Hepatocyte (in vitro differentiated cells): ENCODE results near the gene GRK3.

Source experiments
- EZH2 ChIP-seq: fragments of 200-600 bp; sonication (generic); IDR thresholded peaks from 2 replicates; pipeline ENCODE4 v1.6.1; 2016; ENCODE audit warnings: antibody characterized with exemption, mild to moderate bottlenecking, borderline replicate concordance
- TF ChIP-seq, protein P1 (sequence below): fragments of 200-600 bp; sonication (generic); IDR thresholded peaks from 2 replicates; pipeline ENCODE4 v1.5.1; 2016; ENCODE audit warnings: antibody characterized with exemption, mild to moderate bottlenecking; ENCODE audit not compliant: poor library complexity

DNA sequence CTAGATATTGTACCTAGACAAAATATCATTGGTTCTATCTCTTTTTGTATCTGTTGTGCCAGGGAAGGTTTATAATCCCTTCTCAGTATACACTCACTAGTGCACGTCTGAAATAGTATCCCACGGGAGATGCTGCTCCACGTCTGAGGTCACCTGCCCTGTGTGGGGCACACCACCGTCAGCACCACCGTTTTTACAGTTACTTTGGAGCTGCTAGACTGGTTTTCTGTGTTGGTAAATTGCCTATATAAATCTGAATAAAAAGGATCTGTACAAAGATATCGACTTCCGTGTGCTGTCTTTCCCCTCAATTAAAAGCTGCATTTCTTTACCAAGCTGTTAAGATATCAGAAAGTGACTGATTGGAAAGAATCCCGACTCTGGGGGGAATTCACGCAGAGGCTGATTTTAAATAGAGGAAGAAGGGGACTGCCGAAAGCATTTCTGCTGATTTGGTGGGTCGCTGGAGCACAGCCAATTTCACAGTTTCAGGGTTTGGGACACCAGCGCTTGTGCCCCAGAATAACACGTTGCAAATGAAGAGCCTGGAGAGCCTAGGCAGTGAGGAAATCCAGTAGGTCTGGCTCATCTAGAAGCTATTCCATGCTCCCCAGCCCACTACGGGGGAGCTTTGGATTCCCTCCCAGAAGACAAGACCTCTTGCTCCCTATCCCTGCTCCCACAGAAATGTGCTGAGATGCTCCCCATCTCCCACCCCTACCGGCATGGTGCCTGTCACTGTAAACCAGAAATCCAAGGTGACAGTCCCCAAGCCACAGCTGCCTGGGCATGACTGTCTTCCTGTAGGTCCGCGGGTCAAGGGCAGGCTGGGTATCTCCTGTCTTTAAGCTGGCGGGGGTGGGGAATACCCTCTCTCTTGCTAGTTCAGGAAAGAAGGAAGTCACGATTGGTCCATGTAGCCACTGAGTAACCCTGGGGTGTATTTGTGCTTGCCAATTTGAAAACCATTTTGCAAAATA is 164.8 kb downstream of the GRK3 start:
- TF ChIP-seq, protein P1, sequence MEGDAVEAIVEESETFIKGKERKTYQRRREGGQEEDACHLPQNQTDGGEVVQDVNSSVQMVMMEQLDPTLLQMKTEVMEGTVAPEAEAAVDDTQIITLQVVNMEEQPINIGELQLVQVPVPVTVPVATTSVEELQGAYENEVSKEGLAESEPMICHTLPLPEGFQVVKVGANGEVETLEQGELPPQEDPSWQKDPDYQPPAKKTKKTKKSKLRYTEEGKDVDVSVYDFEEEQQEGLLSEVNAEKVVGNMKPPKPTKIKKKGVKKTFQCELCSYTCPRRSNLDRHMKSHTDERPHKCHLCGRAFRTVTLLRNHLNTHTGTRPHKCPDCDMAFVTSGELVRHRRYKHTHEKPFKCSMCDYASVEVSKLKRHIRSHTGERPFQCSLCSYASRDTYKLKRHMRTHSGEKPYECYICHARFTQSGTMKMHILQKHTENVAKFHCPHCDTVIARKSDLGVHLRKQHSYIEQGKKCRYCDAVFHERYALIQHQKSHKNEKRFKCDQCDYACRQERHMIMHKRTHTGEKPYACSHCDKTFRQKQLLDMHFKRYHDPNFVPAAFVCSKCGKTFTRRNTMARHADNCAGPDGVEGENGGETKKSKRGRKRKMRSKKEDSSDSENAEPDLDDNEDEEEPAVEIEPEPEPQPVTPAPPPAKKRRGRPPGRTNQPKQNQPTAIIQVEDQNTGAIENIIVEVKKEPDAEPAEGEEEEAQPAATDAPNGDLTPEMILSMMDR: no peak
- no peak for TF ChIP-seq EZH2
